ENCODE results near the gene VPS26C.

The VPS26C gene

GRCh38 chr21:37197746-37198145 is 69.4 kb downstream of the VPS26C start:
- Histone ChIP-seq H4K20me1 (ENCODE audit: low read depth, low read length) (no peaks in the 10 kb centered on the region), H3K27me3 (ENCODE audit: low read length) (no peaks in the 10 kb centered on the region)
- TF ChIP-seq EZH2phosphoT487 (conservative IDR thresholded peaks at IDR 0.05; ENCODE audit: low read length) (no peak), CTCF (IDR thresholded peaks at IDR 0.05; ENCODE audit: insufficient read depth, low read length, poor library complexity, severe bottlenecking) (no peak)

DNA sequence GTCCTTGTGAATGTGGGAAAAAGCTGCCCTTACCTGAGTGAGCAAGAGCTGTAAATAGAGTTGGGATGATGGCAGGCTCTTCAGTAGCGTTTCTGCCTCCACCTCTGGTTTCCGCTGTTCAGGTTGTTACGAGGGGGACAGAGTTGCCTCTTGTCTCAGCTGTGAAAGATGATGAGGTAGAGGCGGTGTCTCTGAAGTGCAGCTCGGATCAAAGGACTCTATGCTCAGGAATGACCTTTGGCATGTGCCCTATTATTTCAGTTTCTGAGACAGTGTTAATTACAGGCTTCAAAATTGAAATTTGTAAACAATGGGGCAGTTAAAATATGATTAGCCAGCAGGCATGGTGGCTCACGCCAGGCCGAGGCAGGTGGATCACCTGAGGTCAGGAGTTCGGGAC is 70.3 kb downstream of the VPS26C start:
- Histone ChIP-seq H3K9me2 (replicated peaks; ENCODE audit: insufficient read depth, low read length) (no peaks in the 10 kb centered on the region), H3K4me2 (ENCODE audit: low read depth, low read length, poor library complexity, severe bottlenecking) (no peak overlapping the region), H3K79me2 (ENCODE audit: insufficient read depth, low read length) (no peaks in the 10 kb centered on the region), H3K9ac (ENCODE audit: low read length) (no peak overlapping the region), H3K36me3 (ENCODE audit: low read length) (peaks cover 4% of the 10 kb centered on the region; the same call in 1 of the 2 replicates), H3K4me3 (ENCODE audit: insufficient read depth, low read length, poor library complexity, severe bottlenecking) (no peak overlapping the region), H4K20me1 (ENCODE audit: low read depth, low read length) (no peaks in the 10 kb centered on the region), H3K9me3 (ENCODE audit: insufficient read depth, low read length) (no peaks in the 10 kb centered on the region), H3K27ac (ENCODE audit: low read depth, low read length) (no peak overlapping the region), H3K27me3 (ENCODE audit: low read length) (no peaks in the 10 kb centered on the region), H2AFZ (ENCODE audit: low read depth, low read length, severe bottlenecking) (no peak overlapping the region), H3F3A (ENCODE audit: insufficient read depth) (no peaks in the 10 kb centered on the region)
- TF ChIP-seq EZH2phosphoT487 (conservative IDR thresholded peaks at IDR 0.05; ENCODE audit: low read length) = no peak

More at GRCh38 chr21:37197746-37198145, 69.4 kb downstream of the VPS26C start:
- H3K79me2 ChIP-seq (ENCODE audit: insufficient read depth, low read length) = no peaks in the 10 kb centered on the region
- H3K9me3 ChIP-seq (ENCODE audit: insufficient read depth, low read length) = no peaks in the 10 kb centered on the region
- no peak overlapping the region for H3K4me2 ChIP-seq (ENCODE audit: low read depth, low read length, poor library complexity, severe bottlenecking)
- no peaks in the 10 kb centered on the region for H3F3A ChIP-seq (ENCODE audit: insufficient read depth)
- H2AFZ ChIP-seq (ENCODE audit: low read depth, low read length, severe bottlenecking) = no peak overlapping the region
- peaks cover 4% of the 10 kb centered on the region; the same call in 1 of the 2 replicates for H3K36me3 ChIP-seq (ENCODE audit: low read length)
- no peak overlapping the region for H3K27ac ChIP-seq (ENCODE audit: low read depth, low read length)
- H3K9me2 ChIP-seq (replicated peaks; ENCODE audit: insufficient read depth, low read length) = no peaks in the 10 kb centered on the region
- no peak overlapping the region for H3K9ac ChIP-seq (ENCODE audit: low read length)
- H3K4me3 ChIP-seq (ENCODE audit: insufficient read depth, low read length, poor library complexity, severe bottlenecking) = no peak overlapping the region

- Histone ChIP-seq H3K9me3 (ENCODE audit: insufficient read depth, low read length) (no peaks in the 10 kb centered on the region), H3K4me3 (ENCODE audit: insufficient read depth, low read length, poor library complexity, severe bottlenecking) (no peak overlapping the region), H3K27me3 (ENCODE audit: low read length) (no peaks in the 10 kb centered on the region), H3K4me2 (ENCODE audit: low read depth, low read length, poor library complexity, severe bottlenecking) (no peak overlapping the region), H3K27ac (ENCODE audit: low read depth, low read length) (no peak overlapping the region), H4K20me1 (ENCODE audit: low read depth, low read length) (no peaks in the 10 kb centered on the region), H3F3A (ENCODE audit: insufficient read depth) (no peaks in the 10 kb centered on the region), H3K36me3 (ENCODE audit: low read length) (peaks cover 4% of the 10 kb centered on the region; the same call in 1 of the 2 replicates), H2AFZ (ENCODE audit: low read depth, low read length, severe bottlenecking) (no peak overlapping the region), H3K9ac (ENCODE audit: low read length) (no peak overlapping the region), H3K79me2 (ENCODE audit: insufficient read depth, low read length) (no peaks in the 10 kb centered on the region), H3K9me2 (replicated peaks; ENCODE audit: insufficient read depth, low read length) (no peaks in the 10 kb centered on the region)
- TF ChIP-seq CTCF (IDR thresholded peaks at IDR 0.05; ENCODE audit: insufficient read depth, low read length, poor library complexity, severe bottlenecking) (no peak), EZH2phosphoT487 (conservative IDR thresholded peaks at IDR 0.05; ENCODE audit: low read length) (no peak)
These were observed 71.5 kb downstream of the VPS26C start for GRCh38 chr21:37195610-37196009.

- no peaks in the 10 kb centered on the region for H3F3A ChIP-seq (ENCODE audit: insufficient read depth)
- TF ChIP-seq EZH2phosphoT487 (conservative IDR thresholded peaks at IDR 0.05; ENCODE audit: low read length) (no peak), CTCF (IDR thresholded peaks at IDR 0.05; ENCODE audit: insufficient read depth, low read length, poor library complexity, severe bottlenecking) (no peak)
- H4K20me1 ChIP-seq (ENCODE audit: low read depth, low read length) = no peaks in the 10 kb centered on the region
- peaks cover 4% of the 10 kb centered on the region; the same call in 1 of the 2 replicates for H3K36me3 ChIP-seq (ENCODE audit: low read length)
- H3K27ac ChIP-seq (ENCODE audit: low read depth, low read length) = no peak overlapping the region
- no peak overlapping the region for H2AFZ ChIP-seq (ENCODE audit: low read depth, low read length, severe bottlenecking)
- H3K4me2 ChIP-seq (ENCODE audit: low read depth, low read length, poor library complexity, severe bottlenecking) = no peak overlapping the region
- no peak overlapping the region for H3K4me3 ChIP-seq (ENCODE audit: insufficient read depth, low read length, poor library complexity, severe bottlenecking)
- H3K9ac ChIP-seq (ENCODE audit: low read length) = no peak overlapping the region
- H3K9me3 ChIP-seq (ENCODE audit: insufficient read depth, low read length) = no peaks in the 10 kb centered on the region
- H3K79me2 ChIP-seq (ENCODE audit: insufficient read depth, low read length) = no peaks in the 10 kb centered on the region
- H3K27me3 ChIP-seq (ENCODE audit: low read length) = no peaks in the 10 kb centered on the region
- H3K9me2 ChIP-seq (replicated peaks; ENCODE audit: insufficient read depth, low read length) = no peaks in the 10 kb centered on the region
These were observed 72.1 kb downstream of the VPS26C start for GRCh38 chr21:37195059-37195458.
